ENCODE data around the gene ZNF821.
A peak's percentile ranks its signal among the peaks of the same experiment; 100 is the strongest.

The ZNF821 gene, protein sequence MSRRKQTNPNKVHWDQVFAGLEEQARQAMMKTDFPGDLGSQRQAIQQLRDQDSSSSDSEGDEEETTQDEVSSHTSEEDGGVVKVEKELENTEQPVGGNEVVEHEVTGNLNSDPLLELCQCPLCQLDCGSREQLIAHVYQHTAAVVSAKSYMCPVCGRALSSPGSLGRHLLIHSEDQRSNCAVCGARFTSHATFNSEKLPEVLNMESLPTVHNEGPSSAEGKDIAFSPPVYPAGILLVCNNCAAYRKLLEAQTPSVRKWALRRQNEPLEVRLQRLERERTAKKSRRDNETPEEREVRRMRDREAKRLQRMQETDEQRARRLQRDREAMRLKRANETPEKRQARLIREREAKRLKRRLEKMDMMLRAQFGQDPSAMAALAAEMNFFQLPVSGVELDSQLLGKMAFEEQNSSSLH

DNA sequence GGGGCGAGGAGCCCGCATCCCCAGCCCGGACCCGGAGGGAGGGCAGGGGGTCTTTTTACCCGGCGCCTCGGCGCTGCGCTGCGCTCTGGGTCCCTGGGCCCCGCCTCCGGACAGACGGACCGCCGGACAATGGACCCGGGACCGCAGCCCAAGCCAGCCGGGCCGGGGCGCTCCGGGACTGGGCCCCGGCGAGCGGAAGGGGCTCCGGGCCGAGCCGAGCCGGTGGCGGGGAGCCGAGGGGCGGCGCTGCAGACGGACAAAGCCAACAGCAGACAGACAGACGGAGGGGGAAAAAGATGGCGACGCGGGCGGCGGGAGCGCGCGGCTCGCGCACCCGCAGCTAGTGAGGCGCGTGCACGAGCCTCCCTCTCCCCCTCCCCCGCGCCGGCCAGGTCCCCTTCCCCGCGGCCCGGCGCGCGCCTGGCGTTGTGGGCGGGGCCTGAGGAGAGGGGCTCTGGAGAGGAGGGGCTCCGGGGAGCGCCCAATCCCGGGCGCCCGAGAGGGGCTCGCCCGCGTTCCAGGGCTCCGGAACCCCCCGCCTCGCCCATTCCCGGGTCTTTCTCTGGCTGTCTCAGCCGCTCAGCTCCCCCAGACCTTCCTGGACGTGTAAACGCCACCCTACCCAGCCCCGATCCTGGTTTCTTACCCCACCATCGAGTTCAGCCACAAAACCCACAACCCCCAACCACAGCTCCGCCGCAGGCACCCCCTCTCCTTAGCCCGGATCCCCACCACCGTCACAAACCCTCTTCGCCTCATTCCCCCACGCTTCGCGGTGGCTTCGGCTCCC lies at the start of gene ZNF821:
Gene ZNF821 (minus strand): TSS at position 334 of the 790 bp plus-strand sequence. CDS start 4,236 bp downstream, outside the sequence.
- no peaks in the 10 kb centered on the region for H3K9me3 Mint-ChIP-seq
- H3K27me3 Mint-ChIP-seq = peaks cover 17% of the 10 kb centered on the region
- H3K4me1 Mint-ChIP-seq = peaks cover 53% of the 10 kb centered on the region
- H3K4me3 Mint-ChIP-seq = peak within 1 kb of the TSS; percentile 99
- ATAC-seq (peak; percentile 69), DNase-seq (peak; percentile 75 to 77)
- peak within 1 kb of the TSS; percentile 96 to 97 for H3K27ac Mint-ChIP-seq

DNA sequence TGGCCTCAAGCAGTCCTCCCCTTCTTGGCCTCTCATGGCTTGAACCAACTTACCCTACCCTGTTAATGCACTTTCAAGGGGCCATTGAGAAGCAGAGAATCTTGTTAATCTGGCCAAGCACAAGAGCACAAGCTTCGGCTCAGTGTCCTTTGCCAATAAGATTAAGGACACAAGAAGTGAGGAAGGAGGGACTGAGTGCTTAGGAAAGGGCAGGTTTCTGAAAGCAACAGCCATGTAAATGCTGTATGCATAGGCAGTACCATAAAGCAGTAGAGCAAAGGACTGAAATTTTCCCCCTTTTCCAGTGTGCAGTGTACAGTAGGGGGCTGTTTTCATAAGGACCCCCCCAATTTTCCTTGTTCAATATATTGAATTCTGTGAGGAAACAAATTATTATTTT lies 49.0 kb upstream of the ZNF821 start:
- Mint-ChIP-seq H3K9me3 (no peaks in the 10 kb centered on the region), H3K4me3 (no peak overlapping the region), H3K4me1 (no peaks in the 10 kb centered on the region), H3K27me3 (no peaks in the 10 kb centered on the region), H3K27ac (no peak overlapping the region)
- DNase-seq (no peak), ATAC-seq (no peak)

DNA sequence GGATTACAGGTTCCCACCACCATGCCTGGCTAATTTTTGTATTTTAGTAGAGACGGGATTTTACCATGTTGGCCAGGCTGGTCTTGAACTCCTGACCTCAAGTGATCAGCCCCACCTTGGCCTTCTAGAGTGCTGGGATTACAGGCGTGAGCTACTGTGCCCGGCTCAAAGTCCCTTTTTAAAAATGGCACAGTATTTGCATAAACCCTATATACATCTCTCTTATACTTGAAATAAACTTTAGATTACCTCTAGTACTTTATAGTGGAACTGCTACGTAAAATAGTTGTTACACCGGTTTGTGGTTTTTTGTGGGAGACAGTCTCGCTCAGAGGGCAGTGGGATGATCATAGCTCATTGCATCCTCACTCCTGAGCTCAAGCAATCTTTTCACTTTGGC lies 47.6 kb upstream of the ZNF821 start:
- no peaks in the 10 kb centered on the region for H3K27me3 Mint-ChIP-seq
- H3K4me1 Mint-ChIP-seq = no peaks in the 10 kb centered on the region
- DNase-seq = no peak
- H3K9me3 Mint-ChIP-seq = no peaks in the 10 kb centered on the region
- ATAC-seq = no peak
- peak overlapping the region in 1 of 2 donors; percentile 82 for H3K27ac Mint-ChIP-seq
- no peak overlapping the region for H3K4me3 Mint-ChIP-seq

DNA sequence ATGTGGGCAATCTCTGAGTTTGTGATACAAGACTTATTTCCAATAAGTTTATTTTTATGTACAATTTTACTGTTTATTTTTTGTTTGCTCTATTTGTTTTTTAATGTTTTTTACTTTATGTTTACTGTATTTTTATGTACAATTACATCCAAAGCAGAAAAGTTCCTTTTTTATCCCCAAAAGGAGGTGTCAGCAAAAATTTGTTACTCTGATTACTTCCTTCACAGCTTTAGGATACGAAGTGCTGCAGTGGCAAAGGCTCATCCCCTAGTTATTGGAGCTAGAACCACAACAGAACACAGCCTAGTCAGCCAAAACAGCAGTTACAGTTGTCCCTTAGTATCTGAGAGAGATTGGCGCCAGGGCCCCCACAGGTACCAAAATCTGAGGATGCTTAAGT lies 47.0 kb upstream of the ZNF821 start:
- Mint-ChIP-seq H3K4me1 (no peaks in the 10 kb centered on the region), H3K27me3 (no peaks in the 10 kb centered on the region), H3K27ac (peak overlapping the region in 1 of 2 donors; percentile 82)

DNA sequence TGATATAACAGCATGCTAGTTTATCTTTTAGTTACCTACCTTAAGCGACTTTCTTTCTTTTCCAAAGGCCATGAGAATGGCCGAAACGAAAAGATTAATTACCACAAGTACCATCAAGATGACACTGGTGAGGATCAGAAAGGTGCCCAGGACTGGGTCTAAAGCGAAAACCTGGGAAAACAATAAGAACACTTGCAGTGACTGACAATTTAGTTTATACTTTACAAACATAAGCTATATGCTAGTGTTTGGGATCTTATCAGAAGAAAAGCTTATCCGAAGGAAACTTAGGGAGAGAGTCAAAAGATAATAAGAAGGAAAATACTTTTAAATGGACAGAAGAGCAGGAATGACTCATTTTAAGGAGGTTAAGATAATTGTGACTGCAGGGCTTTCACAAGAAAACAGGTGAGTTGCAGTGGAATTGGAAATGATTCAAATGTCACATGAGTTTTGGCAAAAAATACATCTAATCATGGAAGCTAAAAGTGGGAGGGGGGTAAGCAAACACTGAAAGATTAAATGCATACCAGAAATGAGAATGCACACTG lies 46.1 kb upstream of the ZNF821 start:
- H3K27me3 Mint-ChIP-seq = no peaks in the 10 kb centered on the region
- no peaks in the 10 kb centered on the region for H3K4me1 Mint-ChIP-seq
- no peak for ATAC-seq
- H3K9me3 Mint-ChIP-seq = no peaks in the 10 kb centered on the region
- H3K27ac Mint-ChIP-seq = no peak overlapping the region
- no peak for DNase-seq
- H3K4me3 Mint-ChIP-seq = no peak overlapping the region

More for the DNA sequence above, 47.0 kb upstream of the ZNF821 start:
- DNase-seq (no peak), ATAC-seq (no peak)
- H3K9me3 Mint-ChIP-seq = no peaks in the 10 kb centered on the region
- no peak overlapping the region for H3K4me3 Mint-ChIP-seq

DNA sequence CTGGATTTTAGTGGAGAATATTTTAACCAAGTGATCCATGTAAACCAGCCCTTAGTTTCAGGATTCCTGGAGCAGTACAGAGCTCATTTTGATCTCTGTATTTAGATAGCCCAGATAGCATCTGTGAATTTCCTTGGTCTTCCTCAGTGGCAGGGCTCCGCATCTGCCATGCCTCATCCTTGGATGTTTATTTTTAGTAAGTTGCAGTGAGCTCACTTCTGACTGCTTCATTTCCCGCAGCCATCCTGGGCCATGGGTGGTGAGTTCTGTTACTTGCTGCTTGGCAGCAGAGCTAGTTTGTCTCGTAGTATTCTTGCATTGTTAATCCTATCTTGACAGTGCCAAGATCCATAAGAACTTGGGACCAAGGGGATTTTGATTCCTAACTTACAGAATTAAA lies 45.1 kb upstream of the ZNF821 start:
- Mint-ChIP-seq H3K9me3 (no peaks in the 10 kb centered on the region), H3K27me3 (no peaks in the 10 kb centered on the region), H3K27ac (peak overlapping the region; percentile 34 to 80), H3K4me3 (no peak overlapping the region), H3K4me1 (no peaks in the 10 kb centered on the region)
- no peak for DNase-seq
- ATAC-seq = no peak

DNA sequence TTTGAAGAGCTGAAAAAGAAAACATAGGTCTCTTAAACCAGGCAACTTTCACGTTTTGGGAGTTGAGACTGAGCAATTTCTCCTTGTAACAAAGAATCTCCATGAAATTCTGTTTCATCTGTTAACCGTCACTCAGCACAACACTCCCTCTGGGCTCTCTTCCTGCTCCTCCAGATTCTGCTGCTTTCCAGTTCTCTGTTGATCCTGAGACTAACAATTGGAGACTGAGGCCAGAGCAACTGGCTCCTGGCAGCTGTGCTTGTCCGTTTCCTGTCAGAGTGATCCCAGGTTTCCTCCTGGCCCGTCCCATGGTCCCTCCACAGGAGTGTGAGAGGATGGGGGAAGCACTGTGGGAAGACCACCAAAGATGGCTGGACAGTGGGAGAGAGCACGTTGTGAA lies 43.8 kb upstream of the ZNF821 start:
- ATAC-seq (no peak), DNase-seq (no peak)
- H3K4me3 Mint-ChIP-seq = no peak overlapping the region
- peak overlapping the region in 1 of 2 donors; percentile 23 for H3K27ac Mint-ChIP-seq
- no peaks in the 10 kb centered on the region for H3K9me3 Mint-ChIP-seq
- H3K4me1 Mint-ChIP-seq = no peaks in the 10 kb centered on the region
- no peaks in the 10 kb centered on the region for H3K27me3 Mint-ChIP-seq

DNA sequence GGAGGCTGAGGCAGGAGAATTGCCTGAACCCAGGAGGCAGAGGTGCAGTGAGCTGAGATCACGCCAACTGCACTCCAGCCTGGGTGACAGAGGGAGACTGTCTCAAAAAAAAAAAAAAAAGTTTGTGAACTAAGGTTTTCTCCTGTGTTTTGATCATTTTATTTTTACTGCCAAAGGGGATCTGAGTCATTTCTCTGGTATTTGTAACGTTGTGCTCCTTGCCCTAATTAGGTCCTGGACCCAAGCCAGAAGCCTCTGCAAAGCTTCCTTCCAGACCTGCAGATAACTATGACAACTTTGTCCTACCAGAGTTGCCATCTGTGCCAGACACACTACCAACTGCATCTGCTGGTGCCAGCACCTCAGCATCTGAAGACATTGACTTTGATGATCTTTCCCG lies 43.4 kb upstream of the ZNF821 start:
- ATAC-seq = no peak
- Mint-ChIP-seq H3K9me3 (no peaks in the 10 kb centered on the region), H3K4me1 (no peaks in the 10 kb centered on the region), H3K27me3 (no peaks in the 10 kb centered on the region), H3K27ac (no peak overlapping the region), H3K4me3 (no peak overlapping the region)
- DNase-seq = no peak

DNA sequence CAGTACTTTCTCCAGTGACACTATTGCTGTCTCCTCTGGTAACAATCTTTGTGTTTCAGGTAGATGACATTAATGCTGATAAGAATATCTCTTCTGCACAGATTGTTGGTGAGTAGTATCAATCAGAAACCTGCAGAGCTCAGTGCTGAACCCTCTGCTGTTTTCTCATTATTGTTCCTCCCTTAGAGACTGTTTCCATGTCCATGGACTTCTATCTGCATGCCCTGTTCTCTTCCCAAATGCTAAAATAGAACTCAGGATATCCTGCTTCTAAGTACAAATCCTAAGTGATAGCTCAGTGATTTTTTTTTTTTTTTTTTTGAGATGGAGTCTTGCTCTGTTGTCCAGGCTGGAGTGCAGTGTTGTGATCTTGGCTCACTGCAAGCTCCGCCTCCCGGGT lies 40.7 kb upstream of the ZNF821 start:
- no peak overlapping the region for H3K27ac Mint-ChIP-seq
- no peaks in the 10 kb centered on the region for H3K9me3 Mint-ChIP-seq
- DNase-seq (no peak), ATAC-seq (no peak)
- H3K4me1 Mint-ChIP-seq = no peaks in the 10 kb centered on the region
- H3K27me3 Mint-ChIP-seq = no peaks in the 10 kb centered on the region
- H3K4me3 Mint-ChIP-seq = no peak overlapping the region

DNA sequence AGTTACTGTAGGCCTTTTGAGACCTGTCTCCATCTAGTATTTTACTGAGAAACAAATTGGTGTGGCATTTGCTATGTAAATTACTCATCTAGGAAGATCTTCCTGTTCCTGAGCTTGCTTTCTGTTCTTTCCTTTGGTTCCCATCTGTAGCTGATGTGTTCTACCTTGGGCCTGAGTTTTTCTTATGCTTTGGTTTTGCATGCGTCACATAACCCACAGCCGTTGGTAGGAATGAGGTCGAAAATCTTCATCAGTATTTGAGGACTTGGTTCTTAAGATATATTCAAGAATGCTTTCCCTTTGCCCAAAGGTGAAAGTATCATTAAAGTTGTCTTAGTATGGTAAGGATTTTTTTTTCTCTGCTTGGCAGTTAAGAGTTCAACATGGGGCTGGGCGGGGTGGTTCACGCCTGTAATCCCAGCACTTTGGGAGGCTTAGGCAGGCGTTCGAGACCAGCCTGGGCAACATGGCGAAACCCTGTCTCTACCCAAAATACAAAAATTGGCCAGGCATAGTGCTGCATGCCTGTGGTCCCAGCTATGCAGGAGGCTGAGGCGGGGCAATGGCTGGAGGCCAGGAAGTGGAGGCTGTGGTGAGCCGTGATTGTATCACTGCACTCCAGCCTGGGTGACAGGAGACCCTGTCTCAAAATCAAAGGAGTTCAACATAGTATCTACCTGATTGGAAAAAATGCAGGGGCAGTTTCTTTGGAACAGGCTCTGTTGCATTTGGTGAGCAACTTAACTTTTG lies 40.1 kb upstream of the ZNF821 start:
- no peaks in the 10 kb centered on the region for H3K27me3 Mint-ChIP-seq
- no peaks in the 10 kb centered on the region for H3K4me1 Mint-ChIP-seq
- DNase-seq = no peak
- no peaks in the 10 kb centered on the region for H3K9me3 Mint-ChIP-seq
- ATAC-seq = no peak
- H3K4me3 Mint-ChIP-seq = no peak overlapping the region
- no peak overlapping the region for H3K27ac Mint-ChIP-seq

DNA sequence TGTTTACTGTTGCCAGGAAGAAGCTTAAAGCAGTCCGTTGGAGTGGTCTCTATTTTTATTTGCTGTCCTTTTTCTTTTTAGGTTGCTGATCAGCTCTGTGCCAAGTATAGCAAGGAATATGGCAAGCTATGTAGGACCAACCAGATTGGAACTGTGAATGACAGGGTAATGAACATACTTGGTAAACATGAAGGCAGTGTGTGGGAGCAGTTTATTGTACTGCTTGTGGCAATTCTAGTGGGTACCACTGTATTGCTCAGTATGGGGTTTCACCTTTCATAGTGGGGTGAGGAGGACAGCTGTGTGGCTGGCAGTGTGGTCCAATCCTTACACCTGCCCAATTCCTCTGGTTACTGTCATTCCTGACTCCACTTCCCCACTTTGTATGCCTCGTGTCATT lies 36.7 kb upstream of the ZNF821 start:
- H3K27ac Mint-ChIP-seq = peak overlapping the region; percentile 5 to 81
- peaks cover 10% of the 10 kb centered on the region for H3K4me1 Mint-ChIP-seq
- H3K27me3 Mint-ChIP-seq = no peaks in the 10 kb centered on the region
- no peak for ATAC-seq
- H3K9me3 Mint-ChIP-seq = no peaks in the 10 kb centered on the region
- no peak for DNase-seq
- no peak overlapping the region for H3K4me3 Mint-ChIP-seq

DNA sequence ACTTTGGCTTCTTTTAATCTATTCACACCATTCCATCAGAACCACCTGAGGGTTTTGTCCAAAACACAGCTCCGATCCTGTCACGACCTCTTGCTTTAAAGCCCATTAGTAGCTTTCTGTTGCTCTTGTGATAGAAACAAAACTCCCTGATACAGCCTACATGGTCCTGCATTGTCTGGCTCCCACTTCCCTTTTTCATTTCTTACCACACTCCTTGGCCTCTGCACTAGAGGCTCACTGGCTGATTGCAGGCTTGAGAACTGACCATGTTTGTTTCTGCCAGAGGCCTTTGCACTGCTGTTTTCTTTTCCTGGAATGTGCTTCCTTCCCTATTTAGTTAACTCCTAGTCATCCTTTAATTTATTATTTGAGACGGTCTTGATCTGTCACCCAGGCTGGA lies 35.1 kb upstream of the ZNF821 start:
- peaks cover 26% of the 10 kb centered on the region for H3K4me1 Mint-ChIP-seq

DNA sequence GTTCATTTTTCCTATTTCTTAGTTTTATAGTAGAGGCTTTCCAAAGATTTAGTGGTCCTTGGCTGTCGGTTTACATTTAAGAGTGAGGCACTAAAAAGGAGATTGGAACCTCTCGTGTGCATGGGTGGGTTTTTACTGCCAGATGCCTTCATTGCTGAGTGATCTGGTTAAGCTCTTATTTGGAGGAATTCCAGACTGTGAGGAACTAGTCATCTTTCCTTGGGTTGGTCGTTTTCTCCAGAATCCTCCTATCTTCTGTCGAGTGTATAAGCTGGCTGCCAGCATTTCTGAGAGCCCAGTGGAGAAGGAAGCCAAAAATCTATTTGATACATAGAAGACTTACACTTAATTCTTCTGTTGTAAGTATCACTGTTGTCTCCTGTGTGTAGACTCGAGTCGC lies 33.9 kb upstream of the ZNF821 start:
- Mint-ChIP-seq H3K27me3 (no peaks in the 10 kb centered on the region), H3K9me3 (no peaks in the 10 kb centered on the region), H3K27ac (no peak overlapping the region), H3K4me3 (no peak overlapping the region), H3K4me1 (peaks cover 38% of the 10 kb centered on the region)
- DNase-seq (no peak), ATAC-seq (no peak)

More for the DNA sequence above, 35.1 kb upstream of the ZNF821 start:
- no peaks in the 10 kb centered on the region for H3K9me3 Mint-ChIP-seq
- H3K27ac Mint-ChIP-seq = no peak overlapping the region
- no peaks in the 10 kb centered on the region for H3K27me3 Mint-ChIP-seq
- no peak overlapping the region for H3K4me3 Mint-ChIP-seq
- no peak for ATAC-seq
- DNase-seq = no peak

DNA sequence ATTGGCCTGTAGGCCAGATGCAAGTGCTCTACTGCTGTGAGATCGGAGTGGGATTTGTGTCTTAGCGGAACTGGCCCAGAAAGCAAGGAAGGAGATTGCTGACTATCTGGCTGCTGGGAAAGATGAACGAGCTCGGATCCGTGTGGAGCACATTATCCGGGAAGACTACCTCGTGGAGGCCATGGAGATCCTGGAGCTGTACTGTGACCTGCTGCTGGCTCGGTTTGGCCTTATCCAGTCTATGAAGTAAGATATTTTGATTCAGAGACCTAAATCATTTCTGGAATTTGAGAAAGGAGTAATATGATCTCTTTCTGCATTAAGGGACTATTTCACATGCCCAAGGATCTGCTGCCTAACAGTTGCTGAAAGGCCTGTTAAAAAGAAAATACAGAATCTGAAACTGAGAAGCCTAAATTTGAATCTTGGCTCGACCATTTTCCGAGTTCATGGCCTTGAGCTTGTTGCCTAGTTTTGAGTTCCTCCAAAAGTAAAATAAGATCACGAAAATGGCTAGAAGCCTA lies 32.5 kb upstream of the ZNF821 start:
- ATAC-seq = no peak
- Mint-ChIP-seq H3K9me3 (no peaks in the 10 kb centered on the region), H3K4me3 (no peak overlapping the region), H3K27ac (peak overlapping the region in 1 of 2 donors; percentile 65), H3K27me3 (no peaks in the 10 kb centered on the region), H3K4me1 (peaks cover 52% of the 10 kb centered on the region)
- DNase-seq = no peak

DNA sequence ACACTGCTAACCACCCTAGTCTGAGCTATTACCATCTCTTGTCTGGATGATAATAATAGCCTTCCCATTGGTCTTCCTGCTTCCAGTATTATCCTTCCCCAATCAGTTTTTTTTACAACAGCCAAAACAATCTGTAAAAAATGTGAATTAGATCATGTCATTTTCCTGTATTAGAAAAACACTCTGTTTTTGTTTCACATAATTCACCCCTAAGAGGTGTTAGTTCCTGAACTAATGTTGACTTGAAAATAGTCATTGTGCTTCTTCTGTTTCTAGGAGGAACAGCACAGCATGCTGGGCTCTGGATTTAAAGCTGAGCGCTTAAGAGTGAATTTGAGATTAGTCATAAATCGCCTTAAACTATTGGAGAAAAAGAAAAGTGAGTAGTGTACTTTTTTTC lies 31.4 kb upstream of the ZNF821 start:
- no peak for DNase-seq
- H3K4me1 Mint-ChIP-seq = peaks cover 59% of the 10 kb centered on the region
- no peak overlapping the region for H3K4me3 Mint-ChIP-seq
- no peak for ATAC-seq
- H3K27me3 Mint-ChIP-seq = no peaks in the 10 kb centered on the region
- no peaks in the 10 kb centered on the region for H3K9me3 Mint-ChIP-seq
- peak overlapping the region in 1 of 2 donors; percentile 3 for H3K27ac Mint-ChIP-seq

All from stimulated activated naive CD8-positive, alpha-beta T cell treated with anti-CD3 and anti-CD28 coated beads, Interleukin-15, amount 100 ng/mL, for 72 hours (primary cell).